Astrocyte of the hippocampus (primary cell): ENCODE measurements around the gene RPRD1A.
"Not testable (repeated sequence)": the region's sequence is repeated elsewhere in the genome, so short reads cannot be mapped to it uniquely, and the experiment has no call there.

ENCODE experiments used
- DNase-seq: peaks from one replicate; pipeline ENCODE4 v3.0.0; 2011; ENCODE audit warnings: low read depth, low spot score

Gene RPRD1A

DNA sequence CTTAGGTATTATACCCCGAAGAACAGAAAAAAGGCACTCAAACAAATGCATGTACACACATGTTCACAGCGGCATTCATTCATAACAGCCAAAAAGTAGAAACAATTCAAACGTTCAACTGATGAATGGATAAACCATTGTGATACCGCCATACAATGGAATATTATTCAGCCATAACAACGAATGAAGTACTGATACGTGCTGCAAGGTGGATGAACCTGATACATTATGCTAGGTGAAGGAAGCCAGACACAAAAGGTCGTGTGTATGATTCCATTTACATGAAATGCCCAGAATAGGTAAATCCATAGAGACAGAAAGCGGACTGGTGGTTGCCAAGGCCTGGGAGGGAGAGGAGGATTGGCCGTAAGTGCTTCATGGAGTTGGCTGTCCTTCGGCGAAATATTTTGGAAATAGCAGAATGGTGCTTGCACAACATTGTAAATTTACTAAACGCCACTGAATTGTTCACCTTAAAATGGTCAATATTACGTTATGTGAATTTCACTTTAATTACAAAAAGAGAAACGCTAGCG, 95.6 kb downstream of the RPRD1A start:
- no peak for DNase-seq

DNA sequence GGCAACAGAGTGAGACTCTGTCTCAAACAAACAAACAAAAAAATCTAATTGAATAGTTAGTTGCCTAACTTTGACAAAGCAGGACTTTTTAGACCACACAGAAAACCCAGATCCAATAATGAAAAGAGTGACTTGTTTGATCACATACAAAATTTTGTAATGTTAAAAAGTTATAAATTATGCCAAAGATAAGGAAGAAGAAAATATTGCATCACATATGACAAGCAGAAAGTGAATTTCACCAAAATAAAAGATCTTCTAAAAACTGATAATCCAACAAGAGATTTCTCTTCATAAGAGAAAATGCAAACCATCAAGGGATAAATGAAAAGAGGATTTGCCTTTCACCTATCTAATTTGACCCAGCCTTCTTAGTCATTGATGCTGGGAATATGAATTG, 97.7 kb downstream of the RPRD1A start:
- DNase-seq = no peak

DNA sequence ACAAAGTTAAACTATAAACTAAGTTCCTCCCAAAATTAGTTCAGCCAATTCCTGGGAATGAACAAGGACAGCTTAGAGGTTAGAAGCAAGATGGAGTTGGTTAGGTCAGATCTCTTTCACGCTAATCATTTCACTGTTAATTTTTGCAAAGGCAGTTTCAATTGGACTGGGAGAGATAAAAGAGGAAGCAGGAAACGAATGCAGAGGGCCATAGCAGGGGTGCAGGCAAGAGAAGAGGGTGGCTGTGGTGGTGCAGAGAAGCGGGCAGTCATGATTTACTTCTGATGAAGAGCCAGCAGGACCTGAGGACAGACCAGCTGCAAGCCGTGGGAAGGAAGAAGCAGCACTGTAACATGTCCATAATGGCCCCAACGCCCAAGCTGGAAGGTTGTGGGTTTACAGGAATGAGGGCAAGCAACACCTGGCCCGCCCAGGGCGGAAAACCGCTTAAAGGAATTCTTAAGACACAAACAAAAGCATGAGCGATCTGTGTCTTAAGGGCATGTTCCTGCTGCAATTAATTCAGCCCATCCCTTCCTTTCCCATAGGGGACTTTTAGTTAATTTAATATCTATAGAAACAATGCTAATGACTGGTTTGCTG, 99.0 kb downstream of the RPRD1A start:
- no peak for DNase-seq

DNA sequence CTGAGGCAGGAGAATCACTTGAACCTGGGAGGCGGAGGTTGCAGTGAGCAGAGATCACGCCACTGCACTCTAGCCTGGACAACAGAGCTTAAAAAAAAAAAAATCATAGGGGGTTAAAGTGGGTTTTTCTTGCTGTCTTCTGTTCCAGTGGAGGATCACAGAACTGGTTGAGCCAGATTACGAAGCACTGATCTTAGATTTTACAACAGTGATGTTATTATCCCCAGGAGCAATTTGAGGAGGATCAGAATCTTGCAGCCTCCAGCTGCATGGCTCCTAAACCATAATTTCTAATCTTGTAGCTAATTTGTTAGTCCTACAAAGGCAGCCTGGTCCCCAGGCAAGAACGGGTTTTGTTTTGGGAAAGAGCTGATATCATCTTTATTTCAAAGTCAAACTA, 99.5 kb downstream of the RPRD1A start:
- not testable (repeated sequence) for DNase-seq

DNA sequence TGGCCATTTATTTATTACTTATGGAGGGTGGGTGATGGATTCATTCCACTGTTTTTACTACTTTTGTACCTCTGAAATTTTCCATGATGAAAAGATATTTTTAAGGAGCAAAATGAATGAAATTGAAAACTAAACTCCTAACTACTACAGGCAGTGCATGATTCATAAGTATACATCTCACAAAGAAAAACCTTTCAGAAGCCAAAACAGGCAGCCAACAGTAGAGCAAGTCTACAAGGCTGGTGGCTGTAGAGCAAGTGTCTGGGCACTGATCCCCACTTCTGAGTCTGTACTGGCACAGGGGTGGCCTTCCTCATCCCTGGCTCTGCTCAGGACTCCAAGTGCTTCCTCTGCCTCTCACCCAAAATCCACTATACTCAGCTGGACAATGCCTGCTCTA, 103.0 kb downstream of the RPRD1A start:
- no peak for DNase-seq

DNA sequence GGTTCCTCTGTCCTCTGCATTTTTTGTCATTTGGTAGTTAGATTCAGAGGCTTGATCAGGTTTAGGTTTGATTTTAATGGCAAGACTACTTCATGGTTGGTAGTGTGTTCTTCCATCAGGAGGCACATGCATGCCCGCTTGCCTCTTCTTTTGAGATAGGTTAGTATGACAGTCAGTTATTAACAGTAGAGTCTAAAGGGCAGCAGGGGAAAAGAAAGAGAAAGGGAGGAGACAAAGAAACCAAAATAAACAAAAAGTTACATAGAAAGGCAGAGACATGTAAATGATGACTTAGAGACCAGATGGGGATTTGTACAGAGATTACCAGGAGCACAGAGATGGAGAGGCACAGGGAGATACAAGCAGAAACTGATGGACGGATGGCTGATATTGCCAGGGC, 105.0 kb downstream of the RPRD1A start:
- DNase-seq = no peak

DNA sequence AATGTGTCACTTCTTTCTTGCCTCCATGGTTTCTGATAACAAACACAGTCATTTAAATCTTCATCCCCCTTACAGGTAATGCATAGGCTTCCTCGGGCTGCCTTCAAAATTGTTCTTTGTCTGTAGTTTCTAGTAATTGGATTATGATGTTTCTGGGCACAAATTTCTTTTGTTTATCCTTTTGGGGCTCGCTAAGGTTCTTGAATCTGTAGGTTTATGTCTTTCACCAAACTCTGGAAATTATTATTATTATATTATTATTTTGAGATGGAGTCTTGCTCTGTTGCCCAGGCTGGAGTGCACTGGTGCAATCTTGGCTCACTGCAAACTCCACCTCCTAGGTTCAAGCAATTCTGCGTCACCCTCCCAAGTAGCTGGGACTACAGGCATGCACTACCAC, 111.1 kb downstream of the RPRD1A start:
- no peak for DNase-seq

DNA sequence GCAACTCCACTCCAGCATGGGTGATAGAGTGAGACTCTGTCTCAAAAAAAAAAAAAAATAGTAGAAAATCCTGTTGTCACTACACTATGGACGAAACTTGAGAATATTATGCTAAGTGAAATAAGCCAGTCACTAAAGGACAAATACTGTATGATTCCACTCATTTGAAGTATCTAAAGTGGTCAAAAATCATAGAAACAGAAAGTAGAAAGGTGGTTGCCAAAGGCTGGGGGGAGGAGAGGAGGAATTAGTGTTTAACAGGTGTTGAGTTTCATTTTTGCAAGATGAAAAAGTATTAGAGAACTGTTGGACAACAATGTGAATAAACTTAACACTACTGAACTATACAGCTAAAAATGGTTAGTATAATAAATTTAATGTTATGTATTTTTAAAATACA, 113.7 kb downstream of the RPRD1A start:
- no peak for DNase-seq

DNA sequence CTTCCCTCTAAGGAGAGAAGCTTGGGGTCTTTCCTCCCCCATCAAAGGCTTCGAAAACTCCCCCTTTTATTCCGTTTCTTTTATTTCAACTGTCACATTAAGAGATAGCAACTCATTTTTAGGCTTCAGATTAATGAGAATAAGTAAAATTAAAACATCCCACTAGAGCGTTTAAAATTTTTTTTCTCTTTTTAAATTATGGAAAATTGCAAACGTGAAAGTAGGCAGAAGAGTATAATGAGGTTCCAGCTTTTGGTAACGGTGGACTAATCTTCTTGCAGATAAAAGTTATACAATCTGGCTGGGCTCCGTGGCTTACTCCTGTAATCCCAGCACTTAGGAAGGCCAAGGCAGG, 116.8 kb downstream of the RPRD1A start:
- DNase-seq = no peak

DNA sequence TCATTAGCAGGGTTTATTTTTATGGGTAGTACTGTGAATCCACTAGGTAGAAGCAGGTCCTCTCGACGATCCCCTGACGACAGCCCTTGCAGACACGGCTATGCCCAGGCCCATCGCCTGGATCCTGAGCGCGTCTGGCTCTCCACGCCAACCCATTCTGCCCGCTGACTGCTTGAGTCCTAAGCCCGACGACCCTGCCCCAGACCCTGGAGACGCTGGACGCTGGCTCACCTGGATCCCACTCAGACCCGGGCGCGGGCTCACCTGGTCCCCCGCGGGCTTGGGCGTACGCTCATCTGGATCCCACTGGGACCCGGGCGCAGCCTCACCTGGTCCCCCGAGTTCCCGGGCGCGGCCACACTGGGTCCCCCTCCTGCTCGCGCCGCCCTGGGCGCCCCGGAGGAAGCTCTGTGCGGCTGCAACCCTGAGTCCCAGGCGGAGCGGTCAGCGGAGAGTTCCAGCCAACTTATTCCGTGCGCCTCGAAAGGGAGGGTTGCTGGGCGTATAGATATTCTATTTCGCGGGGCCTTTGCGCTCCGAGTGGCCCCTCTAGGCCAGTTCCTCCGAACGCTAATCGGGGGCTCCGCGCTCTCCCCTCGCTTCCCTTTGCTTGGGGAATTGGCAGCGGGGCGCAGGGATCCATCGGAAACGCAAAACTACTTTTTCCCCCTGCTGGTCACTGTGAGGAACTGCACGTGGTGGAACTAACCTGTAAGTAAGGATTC, 117.3 kb downstream of the RPRD1A start:
- DNase-seq = peak; percentile 82

DNA sequence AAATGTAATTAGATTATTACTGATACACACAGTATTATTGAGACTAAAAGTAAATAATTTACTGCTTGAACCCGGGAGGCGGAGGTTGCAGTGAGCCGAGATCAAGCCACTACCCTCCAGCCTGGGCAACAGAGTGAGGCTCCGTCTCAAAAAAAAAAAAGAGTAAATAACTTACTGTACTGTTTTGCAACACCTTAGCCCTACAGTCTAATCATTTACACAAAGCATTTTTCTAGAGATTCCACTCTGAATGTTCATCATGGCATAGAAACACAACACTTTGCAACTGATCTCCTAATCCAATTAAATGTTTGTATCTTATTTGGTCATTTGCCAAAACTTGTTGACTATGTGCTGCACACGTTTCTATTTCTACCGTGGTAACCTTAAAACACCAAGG, 118.3 kb downstream of the RPRD1A start:
- DNase-seq = no peak

DNA sequence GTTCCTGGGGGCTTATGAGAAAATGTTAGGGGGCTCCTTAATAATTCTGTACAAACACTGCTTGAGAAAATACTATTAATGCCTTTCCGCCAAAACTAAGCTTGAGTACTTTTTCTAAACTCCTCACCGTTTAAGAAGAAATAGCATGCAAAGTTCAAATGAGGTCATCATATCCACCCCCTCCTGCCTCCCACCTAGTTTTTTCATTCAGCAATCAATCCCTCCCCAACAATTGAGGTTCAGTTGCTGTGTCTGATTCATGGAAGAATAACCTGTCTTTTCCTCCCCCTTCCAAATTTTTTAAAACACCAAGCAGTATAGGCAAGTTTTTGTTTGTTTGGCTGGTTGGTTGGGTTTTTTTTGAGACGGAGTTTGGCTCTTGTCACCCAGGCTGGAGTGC, 119.3 kb downstream of the RPRD1A start:
- no peak for DNase-seq

DNA sequence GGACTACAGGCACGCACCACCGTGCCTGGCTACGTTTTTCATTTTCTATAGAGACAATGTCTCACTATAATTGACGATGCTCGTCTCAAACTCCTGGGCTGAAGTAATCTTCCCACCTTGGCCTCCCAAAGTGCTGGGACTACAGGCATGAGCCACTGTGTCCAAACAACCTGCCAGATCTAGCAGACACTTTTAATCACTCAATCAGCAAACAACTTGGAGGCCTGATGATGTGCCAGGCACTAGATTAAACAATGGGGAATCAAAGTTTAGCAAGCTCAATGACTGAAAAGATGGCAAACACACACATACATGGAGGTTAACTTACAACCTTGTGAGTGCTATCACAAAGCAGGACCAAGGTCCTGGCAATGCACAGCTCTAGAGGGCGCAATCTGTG, 124.7 kb downstream of the RPRD1A start:
- DNase-seq = no peak

DNA sequence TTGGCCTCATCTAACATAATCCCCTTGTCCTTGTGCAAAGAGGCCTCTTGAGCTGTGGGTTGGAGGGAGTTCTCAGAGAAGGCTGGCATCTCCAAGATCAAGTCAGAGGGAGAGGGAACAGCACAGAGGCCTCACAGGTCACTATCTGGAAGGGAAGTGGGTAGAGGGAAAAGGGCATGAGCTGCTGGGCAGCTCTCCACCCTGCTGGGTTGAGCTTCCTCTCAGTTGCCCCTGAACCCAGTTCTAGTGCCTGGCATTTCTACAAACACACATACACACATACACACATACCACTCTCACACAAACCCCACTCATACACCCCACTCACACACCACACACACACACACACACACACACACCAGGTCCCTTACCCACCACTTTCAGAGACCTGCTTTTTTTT, 125.2 kb downstream of the RPRD1A start:
- DNase-seq = no peak

DNA sequence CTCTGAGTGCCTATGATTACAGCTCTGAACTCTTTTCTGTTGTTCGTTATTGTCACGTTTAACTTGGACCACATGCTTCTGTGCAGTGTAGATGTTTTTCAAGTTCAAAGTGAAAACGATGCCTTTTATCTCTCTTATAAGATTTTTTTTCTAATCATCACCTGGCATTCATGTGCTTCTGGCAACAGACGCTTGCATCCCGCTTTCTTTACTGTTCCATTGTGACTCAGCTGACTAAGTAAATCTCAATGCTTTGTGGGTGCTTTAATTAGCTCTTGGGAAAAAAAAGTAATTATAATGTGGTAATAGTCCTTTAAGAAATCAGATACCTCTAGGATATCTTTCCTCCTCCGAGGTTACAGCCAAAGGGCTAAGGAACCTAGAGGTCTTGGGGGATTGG, 126.1 kb downstream of the RPRD1A start:
- peak; percentile 52 for DNase-seq
